ENCODE results near the gene MAST4. TPM values are rescaled to one million over a fixed set of nuclear protein-coding genes. Genes with fewer than 3 reads are reported as not detected.

Gene MAST4
- total and polyA plus RNA-seq, 7 experiments from 2014 or later, result 11.3 to 39.0 (median 28.3) TPM

DNA sequence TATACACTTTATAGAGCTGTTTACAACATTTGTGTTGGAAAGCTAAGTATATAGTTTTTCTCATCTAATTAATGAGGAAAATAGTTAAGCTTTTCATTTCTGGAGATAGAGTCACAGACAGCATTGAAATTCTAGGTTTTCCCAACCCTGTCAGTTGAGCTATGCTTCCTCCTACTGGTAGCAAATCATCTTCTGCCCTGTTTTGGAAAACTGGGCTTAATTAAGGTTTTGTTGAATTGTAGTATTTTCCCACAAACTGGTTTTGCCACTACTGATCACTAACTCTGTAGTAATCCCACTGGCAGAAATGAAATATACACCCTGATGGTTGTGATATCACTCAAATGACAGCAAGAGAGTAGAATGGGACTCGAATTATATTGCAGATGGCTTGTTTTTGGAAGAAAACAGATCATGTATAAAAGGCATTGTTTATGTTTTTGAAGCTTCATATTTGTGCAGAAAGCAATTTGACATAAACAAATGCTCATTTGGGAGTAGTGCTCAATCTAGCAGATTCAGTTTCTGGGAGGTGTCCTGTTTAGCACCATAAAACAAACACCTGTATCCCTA lies 553.8 kb downstream of the MAST4 start:
- Histone ChIP-seq H3K36me3 (ENCODE audit: control insufficient read depth in 2 of 3, insufficient read depth in 3 of 3, low read length in 3 of 3) (peaks cover 0 to 63% (median 3%) of the 10 kb centered on the region in 3 experiments), H3K27me3 (ENCODE audit: control insufficient read depth in 2 of 2, insufficient read depth in 2 of 2, low read length in 2 of 2) (no peaks in the 10 kb centered on the region), H3K27ac (ENCODE audit: low read depth, low read length) (no peak overlapping the region), H3K4me1 (ENCODE audit: control insufficient read depth in 2 of 2, insufficient read depth in 2 of 2, low read length in 2 of 2) (no peaks in the 10 kb centered on the region), H3K9me3 (ENCODE audit: control insufficient read depth in 2 of 3, low read length in 3 of 3) (no peaks in the 10 kb centered on the region), H3K4me3 (ENCODE audit: low read length) (no peak overlapping the region)
- no peak for ATAC-seq
- DNase-seq, result no peak
- intact Hi-C loops (cut with micrococcal nuclease), result loop anchor here (1.0 to 10.0 kb wide), 2 partner anchors 336 to 845 kb away; no protein-coding TSS in a partner anchor
- Mint-ChIP-seq H3K9me3 (peaks cover 0 to 3% (median 0%) of the 10 kb centered on the region in 11 donors), H3K27me3 (no peaks in the 10 kb centered on the region), H3K4me3 (no peak overlapping the region), H3K27ac (peak overlapping the region in 1 of 9 donors; percentile 32), H3K36me3 (peaks cover 26 to 59% (median 44%) of the 10 kb centered on the region in 5 donors), H3K4me1 (peaks cover 0 to 16% (median 0%) of the 10 kb centered on the region in 7 donors)
- POLR2A ChIA-PET, result no interaction called here
- CTCF ChIA-PET, result interaction anchor here (0.6 to 0.9 kb wide), 7 partner anchors 9 to 1375 kb away, joined by 3 to 4 read pairs (median 3); no protein-coding TSS in a partner anchor

DNA sequence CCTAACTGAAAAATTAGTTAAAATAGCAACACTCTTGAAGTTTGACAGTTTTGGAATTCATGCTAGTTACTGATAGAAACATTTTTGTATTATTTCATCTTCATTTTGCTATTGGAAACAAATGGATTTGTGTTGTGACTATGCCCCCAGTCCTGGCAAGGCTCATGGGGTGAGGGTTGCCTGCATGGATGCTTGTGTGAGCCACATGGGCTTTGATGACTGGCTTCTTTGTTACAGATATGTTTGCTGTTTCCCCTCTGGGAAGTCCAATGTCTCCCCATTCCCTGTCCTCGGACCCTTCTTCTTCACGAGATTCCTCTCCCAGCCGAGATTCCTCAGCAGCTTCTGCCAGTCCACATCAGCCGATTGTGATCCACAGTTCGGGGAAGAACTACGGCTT lies 556.2 kb downstream of the MAST4 start:
- no peak overlapping the region for H3K4me3 Mint-ChIP-seq
- H3K27ac ChIP-seq (ENCODE audit: low read depth, low read length), result no peak overlapping the region
- DNase-seq (no peak), ATAC-seq (no peak)
- no peaks in the 10 kb centered on the region for H3K27me3 ChIP-seq (ENCODE audit: control insufficient read depth in 2 of 2, insufficient read depth in 2 of 2, low read length in 2 of 2)
- CTCF ChIA-PET, result interaction anchor here (1.0 to 1.1 kb wide), 2 partner anchors 10 to 49 kb away, joined by 5 to 9 read pairs; no protein-coding TSS in a partner anchor
- peaks cover 23 to 44% (median 37%) of the 10 kb centered on the region in 5 donors for H3K36me3 Mint-ChIP-seq
- peaks cover 4 to 9% of the 10 kb centered on the region in 2 donors for H3K4me1 ChIP-seq (ENCODE audit: control insufficient read depth in 2 of 2, insufficient read depth in 2 of 2, low read length in 2 of 2)
- no peaks in the 10 kb centered on the region for H3K27me3 Mint-ChIP-seq
- intact Hi-C loops (cut with micrococcal nuclease), result loop anchor here in 1 of 2 donors (10.0 kb wide), 1 partner anchor 848 kb away; no protein-coding TSS in a partner anchor
- no peak overlapping the region for H3K4me3 ChIP-seq (ENCODE audit: low read length)
- peaks cover 7 to 28% (median 13%) of the 10 kb centered on the region in 7 donors for H3K4me1 Mint-ChIP-seq
- no peaks in the 10 kb centered on the region for H3K9me3 ChIP-seq (ENCODE audit: control insufficient read depth in 2 of 3, low read length in 3 of 3)
- peaks cover 0 to 3% (median 0%) of the 10 kb centered on the region in 11 donors for H3K9me3 Mint-ChIP-seq
- POLR2A ChIA-PET, result interaction anchor here (1.1 kb wide), 1 partner anchor 8 kb away, joined by 6 read pairs; no protein-coding TSS in a partner anchor
- peak overlapping the region in 4 of 9 donors; percentile 16 to 66 (median 36) for H3K27ac Mint-ChIP-seq
- peaks cover 0 to 43% (median 3%) of the 10 kb centered on the region in 3 experiments for H3K36me3 ChIP-seq (ENCODE audit: control insufficient read depth in 2 of 3, insufficient read depth in 3 of 3, low read length in 3 of 3)

DNA sequence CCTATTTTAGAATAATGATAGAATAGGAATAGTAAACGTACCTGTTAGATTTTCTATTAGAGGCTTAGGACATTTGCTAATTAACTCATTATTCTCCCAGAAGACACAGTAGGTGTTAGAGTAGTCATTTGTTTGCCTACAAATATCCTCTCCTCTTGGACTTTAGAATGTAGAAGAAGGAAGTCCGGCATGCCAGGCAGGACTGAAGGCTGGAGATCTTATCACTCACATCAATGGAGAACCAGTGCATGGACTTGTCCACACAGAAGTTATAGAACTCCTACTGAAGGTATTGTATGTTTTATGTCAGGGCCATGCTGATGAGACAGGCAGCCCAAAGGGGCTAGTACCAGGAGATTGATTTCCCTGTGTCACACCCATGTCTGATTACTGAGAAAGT lies 557.1 kb downstream of the MAST4 start:
- DNase-seq (no peak), ATAC-seq (no peak)
- Histone ChIP-seq H3K4me3 (ENCODE audit: low read length) (no peak overlapping the region), H3K36me3 (ENCODE audit: control insufficient read depth in 2 of 3, insufficient read depth in 3 of 3, low read length in 3 of 3) (peaks cover 0 to 38% (median 3%) of the 10 kb centered on the region in 3 experiments), H3K9me3 (ENCODE audit: control insufficient read depth in 2 of 3, low read length in 3 of 3) (no peaks in the 10 kb centered on the region), H3K4me1 (ENCODE audit: control insufficient read depth in 2 of 2, insufficient read depth in 2 of 2, low read length in 2 of 2) (peaks cover 11 to 16% of the 10 kb centered on the region in 2 donors), H3K27me3 (ENCODE audit: control insufficient read depth in 2 of 2, insufficient read depth in 2 of 2, low read length in 2 of 2) (no peaks in the 10 kb centered on the region), H3K27ac (ENCODE audit: low read depth, low read length) (no peak overlapping the region)
- ChIA-PET POLR2A (interaction anchor here (0.6 kb wide), 1 partner anchor 46 kb away, joined by 3 read pairs; no protein-coding TSS in a partner anchor), CTCF (interaction anchor here (1.0 to 1.1 kb wide), 2 partner anchors 9 to 49 kb away, joined by 5 to 9 read pairs; no protein-coding TSS in a partner anchor)
- peak overlapping the region in 3 of 9 donors; percentile 12 to 47 (median 22) for H3K27ac Mint-ChIP-seq
- H3K27me3 Mint-ChIP-seq, result no peaks in the 10 kb centered on the region
- H3K9me3 Mint-ChIP-seq, result peaks cover 0 to 3% (median 0%) of the 10 kb centered on the region in 11 donors
- intact Hi-C loops (cut with micrococcal nuclease), result loop anchor here in 1 of 2 donors (10.0 kb wide), 1 partner anchor 848 kb away; no protein-coding TSS in a partner anchor
- peaks cover 22 to 38% (median 31%) of the 10 kb centered on the region in 5 donors for H3K36me3 Mint-ChIP-seq
- peaks cover 8 to 27% (median 20%) of the 10 kb centered on the region in 7 donors for H3K4me1 Mint-ChIP-seq
- no peak overlapping the region for H3K4me3 Mint-ChIP-seq

DNA sequence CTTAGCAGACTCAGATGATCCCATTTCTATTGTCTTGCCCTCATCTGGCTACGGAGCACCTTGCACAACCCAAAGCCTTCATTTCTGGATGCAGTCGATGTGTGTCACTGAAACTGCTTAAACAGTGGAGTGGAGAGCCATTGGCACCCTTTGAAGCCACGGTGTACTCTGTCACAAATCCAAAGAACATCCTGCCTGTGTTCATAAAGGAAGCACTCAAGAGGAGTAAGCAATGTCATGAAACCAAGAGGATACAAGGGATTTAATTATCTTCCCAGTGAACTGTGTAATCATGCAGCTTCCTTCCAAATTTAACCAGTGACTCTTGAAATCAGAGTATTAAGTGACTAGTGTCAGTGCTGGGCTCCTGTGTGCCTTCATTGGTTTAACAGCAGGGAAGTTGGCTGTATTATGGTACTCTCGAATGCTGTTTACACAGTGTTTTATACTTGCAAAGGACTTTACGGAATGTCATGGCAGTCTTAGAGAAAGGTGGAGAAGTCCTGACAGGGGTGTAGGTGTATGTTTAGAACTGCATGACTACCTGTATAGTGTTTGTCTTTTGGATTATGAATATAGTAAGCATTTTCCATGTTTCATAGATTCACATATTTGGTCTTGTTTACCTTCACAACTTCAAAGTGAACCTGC lies 558.5 kb downstream of the MAST4 start:
- Histone ChIP-seq H3K4me3 (ENCODE audit: low read length) (no peak overlapping the region), H3K27me3 (ENCODE audit: control insufficient read depth in 2 of 2, insufficient read depth in 2 of 2, low read length in 2 of 2) (no peaks in the 10 kb centered on the region), H3K36me3 (ENCODE audit: control insufficient read depth in 2 of 3, insufficient read depth in 3 of 3, low read length in 3 of 3) (peaks cover 0 to 31% (median 3%) of the 10 kb centered on the region in 3 experiments), H3K27ac (ENCODE audit: low read depth, low read length) (no peak overlapping the region), H3K4me1 (ENCODE audit: control insufficient read depth in 2 of 2, insufficient read depth in 2 of 2, low read length in 2 of 2) (peaks cover 17 to 22% of the 10 kb centered on the region in 2 donors), H3K9me3 (ENCODE audit: control insufficient read depth in 2 of 3, low read length in 3 of 3) (no peaks in the 10 kb centered on the region)
- DNase-seq (no peak), ATAC-seq (no peak)
- intact Hi-C loops (cut with micrococcal nuclease), result loop anchor here (5.0 to 10.0 kb wide), 2 partner anchors 243 to 850 kb away; no protein-coding TSS in a partner anchor
- peak overlapping the region in 3 of 9 donors; percentile 49 to 76 (median 64) for H3K27ac Mint-ChIP-seq
- POLR2A ChIA-PET, result interaction anchor here (1.8 to 17.7 kb wide), 2 partner anchors 12 to 51 kb away, joined by 5 to 348 read pairs; no protein-coding TSS in a partner anchor
- CTCF ChIA-PET, result interaction anchor here (0.6 to 17.3 kb wide), 6 partner anchors 50 to 1314 kb away, joined by 3 to 370 read pairs (median 3); partner anchors contain the start of gene CD180
- no peaks in the 10 kb centered on the region for H3K27me3 Mint-ChIP-seq
- peaks cover 13 to 37% (median 31%) of the 10 kb centered on the region in 7 donors for H3K4me1 Mint-ChIP-seq
- H3K4me3 Mint-ChIP-seq, result no peak overlapping the region
- peaks cover 22 to 33% (median 25%) of the 10 kb centered on the region in 5 donors for H3K36me3 Mint-ChIP-seq
- peaks cover 0 to 3% (median 0%) of the 10 kb centered on the region in 11 donors for H3K9me3 Mint-ChIP-seq

DNA sequence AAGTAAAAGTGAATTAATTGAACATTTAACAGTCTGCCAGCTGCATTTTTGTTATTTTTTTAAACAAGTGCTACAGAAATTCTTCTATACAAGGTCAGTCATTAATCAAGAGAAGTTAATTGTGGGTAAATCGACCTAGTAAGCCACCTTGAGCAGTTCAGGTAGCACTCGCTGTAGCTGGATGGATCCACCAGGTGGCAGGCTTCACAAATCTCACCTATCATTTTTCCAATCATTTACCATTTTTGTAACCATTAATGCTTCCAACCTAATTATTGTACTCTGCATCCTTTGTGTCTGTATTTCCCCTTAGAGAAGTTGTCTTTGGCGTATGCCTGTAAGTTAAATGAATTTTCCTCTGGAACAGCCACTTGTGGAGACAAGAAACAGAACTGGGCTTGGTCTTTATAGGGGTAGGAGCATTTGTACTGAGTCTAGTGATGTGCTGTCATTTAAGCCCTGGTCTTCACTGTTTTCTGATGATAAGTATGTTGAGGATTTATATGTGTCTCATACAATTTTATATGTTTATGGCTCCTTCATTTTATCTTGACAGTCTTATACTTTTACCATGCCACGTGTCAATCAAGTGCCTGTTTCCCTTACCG lies 560.9 kb downstream of the MAST4 start:
- Mint-ChIP-seq H3K4me1 (peaks cover 25 to 61% (median 55%) of the 10 kb centered on the region in 7 donors), H3K36me3 (peaks cover 7 to 28% (median 10%) of the 10 kb centered on the region in 5 donors), H3K9me3 (no peaks in the 10 kb centered on the region), H3K27ac (peak overlapping the region in 8 of 9 donors; percentile 49 to 100 (median 74)), H3K27me3 (no peaks in the 10 kb centered on the region), H3K4me3 (peak overlapping the region in 4 of 10 donors; percentile 2 to 53 (median 48))
- Histone ChIP-seq H3K4me3 (ENCODE audit: low read length) (no peak overlapping the region), H3K36me3 (ENCODE audit: control insufficient read depth in 2 of 3, insufficient read depth in 3 of 3, low read length in 3 of 3) (peaks cover 0 to 19% (median 0%) of the 10 kb centered on the region in 3 experiments), H3K27ac (ENCODE audit: low read depth, low read length) (no peak overlapping the region), H3K27me3 (ENCODE audit: control insufficient read depth in 2 of 2, insufficient read depth in 2 of 2, low read length in 2 of 2) (no peaks in the 10 kb centered on the region), H3K4me1 (ENCODE audit: control insufficient read depth in 2 of 2, insufficient read depth in 2 of 2, low read length in 2 of 2) (peaks cover 41 to 42% of the 10 kb centered on the region in 2 donors), H3K9me3 (ENCODE audit: control insufficient read depth in 2 of 3, low read length in 3 of 3) (no peaks in the 10 kb centered on the region)
- ChIA-PET POLR2A (interaction anchor here (0.5 to 17.7 kb wide), 4 partner anchors 10 to 262 kb away, joined by 3 to 348 read pairs (median 5); no protein-coding TSS in a partner anchor), CTCF (interaction anchor here (0.6 to 17.3 kb wide), 11 partner anchors 10 to 1123 kb away, joined by 3 to 370 read pairs (median 3); partner anchors contain the start of gene CD180)
- intact Hi-C loops (cut with micrococcal nuclease), result loop anchor here (1.0 to 10.0 kb wide), 7 partner anchors 9 to 1096 kb away; no protein-coding TSS in a partner anchor
- ATAC-seq, result peak; percentile 75
- peak in 7 of 9 donors; percentile 28 to 64 (median 52) for DNase-seq
